AML-193 (cell line): Measurements from ENCODE around the gene HOXB9.

Source experiments
- DNase-seq, 2 experiments: peaks; one replicate each; lab custom pipeline; 2025; lab: John Stamatoyannopoulos, UW

The HOXB9 gene

DNA sequence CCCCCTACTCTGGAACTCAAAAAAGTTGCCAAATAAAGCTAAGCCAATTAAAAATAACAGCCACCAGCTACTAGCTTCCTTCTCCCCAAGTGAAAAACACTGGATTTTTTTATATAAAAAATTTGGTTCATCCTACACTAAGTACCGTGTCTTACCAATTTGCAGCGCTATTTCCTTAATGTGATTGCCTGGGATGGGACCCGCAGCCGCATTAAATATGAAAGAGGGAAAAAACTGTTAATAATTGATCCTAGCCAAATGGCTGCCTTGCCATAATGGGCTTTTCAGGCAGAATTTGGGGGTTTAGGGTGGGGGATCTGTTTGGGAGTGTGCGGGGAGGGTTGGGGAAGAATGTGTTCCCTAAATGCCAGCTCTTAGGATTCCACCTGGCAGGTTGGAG, 2.0 kb downstream of the HOXB9 start:
- DNase-seq = no peak

DNA sequence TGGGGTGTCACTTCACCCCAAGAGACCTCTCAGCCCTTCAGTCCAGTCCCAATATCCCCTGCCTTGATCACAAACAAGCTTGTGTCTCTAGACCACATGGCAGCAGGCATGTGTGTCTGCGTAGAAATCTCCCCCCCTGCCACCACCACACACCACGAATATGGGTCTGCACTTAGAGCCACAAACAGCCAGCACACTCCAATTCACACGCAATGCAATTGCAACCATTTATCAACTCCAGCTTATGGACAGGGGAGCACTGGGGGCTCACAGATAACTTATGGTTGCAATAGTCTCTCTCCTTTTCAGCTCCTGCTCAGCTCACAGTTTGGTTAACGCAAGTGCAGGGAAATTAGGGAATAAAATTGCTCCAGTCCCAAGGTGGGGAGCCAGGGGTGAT, 2.6 kb downstream of the HOXB9 start:
- no peak for DNase-seq

DNA sequence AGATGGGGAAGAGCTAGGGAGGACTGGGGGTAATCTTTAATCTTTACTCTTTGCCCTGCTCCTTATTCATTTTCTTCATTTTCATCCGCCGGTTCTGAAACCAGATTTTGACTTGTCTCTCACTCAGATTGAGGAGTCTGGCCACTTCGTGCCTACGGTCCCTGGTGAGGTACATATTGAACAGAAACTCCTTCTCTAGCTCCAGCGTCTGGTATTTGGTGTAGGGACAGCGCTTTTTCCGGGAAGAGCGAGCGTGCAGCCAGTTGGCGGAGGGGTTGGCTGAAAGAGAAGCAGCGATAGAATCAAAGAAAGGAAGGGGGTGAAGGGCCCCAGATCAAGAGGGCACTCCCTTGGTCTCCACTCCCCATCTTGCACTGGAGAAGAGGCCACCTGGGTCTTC, 3.3 kb downstream of the HOXB9 start:
- DNase-seq = no peak

DNA sequence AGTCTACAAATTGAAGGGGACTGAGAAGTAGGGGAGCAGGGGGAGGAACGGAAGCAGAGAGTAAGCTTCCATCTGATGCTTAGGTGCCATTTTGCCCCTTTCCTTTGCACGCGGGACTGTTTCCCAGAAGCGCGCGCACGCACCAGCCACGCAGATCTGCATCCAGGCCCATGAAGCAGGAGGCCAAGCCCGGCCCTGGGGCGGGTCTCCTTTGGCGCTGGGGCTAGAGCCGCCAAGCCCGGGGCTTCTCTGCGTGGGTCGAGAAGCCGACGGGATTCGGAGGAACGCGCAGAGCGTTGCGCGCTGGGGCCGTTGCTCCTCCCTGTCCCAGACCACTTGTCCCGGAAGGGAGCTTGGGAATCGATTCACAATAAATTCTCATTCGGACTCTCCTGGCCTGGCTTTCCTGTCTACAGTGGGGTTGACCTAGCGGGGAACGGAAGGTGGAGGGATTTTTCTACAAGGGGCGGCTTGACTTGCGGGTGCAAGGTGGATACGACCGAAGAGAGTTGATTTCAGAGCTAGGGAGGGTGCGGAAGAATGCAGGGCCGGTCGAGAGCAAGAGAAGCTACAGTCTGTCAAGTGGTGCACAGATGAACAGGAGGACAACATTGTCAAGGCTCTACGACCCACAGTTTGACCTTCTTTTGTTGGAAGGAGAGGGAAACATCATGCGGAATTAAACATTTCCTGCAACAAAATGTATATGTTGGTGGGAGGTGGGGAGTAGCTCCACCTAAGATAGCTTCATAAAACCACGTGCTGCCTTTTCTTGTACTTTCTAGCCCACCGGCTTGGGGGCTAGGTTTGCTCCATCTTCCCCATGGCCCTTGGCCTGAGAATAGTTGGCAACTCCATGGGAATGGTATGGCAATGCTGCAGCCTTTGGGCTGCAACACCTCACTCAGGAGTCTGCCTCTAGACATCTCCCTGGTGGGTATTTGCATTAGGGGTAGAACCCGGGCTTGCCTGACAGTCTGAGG, 4.5 kb downstream of the HOXB9 start:
- no peak for DNase-seq

GRCh38 chr17:48620461-48621139, 5.6 kb downstream of the HOXB9 start:
- DNase-seq = no peak

DNA sequence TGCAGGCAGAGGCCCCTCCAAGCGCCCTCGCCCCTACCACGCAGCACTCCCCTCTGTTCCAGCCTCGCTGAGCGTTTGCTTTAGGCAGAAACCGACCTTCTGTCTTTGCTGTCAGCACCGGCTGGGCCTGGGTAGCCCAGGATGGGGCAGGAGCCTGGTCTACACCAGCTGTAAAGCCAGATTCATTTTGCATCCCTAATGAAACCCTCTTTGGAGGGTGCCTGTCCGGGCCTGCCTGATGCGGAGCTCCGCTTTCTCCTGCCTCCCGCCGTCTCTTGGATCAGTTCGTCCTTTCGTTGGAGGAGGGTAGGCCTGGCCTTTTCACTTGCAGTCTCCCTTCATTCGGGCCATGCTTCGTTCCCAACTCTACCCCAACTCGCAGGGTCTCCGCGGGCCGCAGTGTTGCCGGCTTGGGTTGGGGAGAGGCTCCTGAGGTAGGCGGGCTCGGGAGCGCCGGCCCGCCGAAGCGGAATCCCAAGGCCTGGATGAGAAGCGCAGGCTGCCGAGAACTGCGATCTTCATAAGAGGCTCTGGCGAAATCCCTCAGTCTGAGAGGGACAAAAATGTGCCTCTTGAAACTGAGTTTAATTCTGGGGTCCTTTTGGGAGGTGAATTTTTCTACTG, 6.2 kb downstream of the HOXB9 start:
- no peak for DNase-seq

DNA sequence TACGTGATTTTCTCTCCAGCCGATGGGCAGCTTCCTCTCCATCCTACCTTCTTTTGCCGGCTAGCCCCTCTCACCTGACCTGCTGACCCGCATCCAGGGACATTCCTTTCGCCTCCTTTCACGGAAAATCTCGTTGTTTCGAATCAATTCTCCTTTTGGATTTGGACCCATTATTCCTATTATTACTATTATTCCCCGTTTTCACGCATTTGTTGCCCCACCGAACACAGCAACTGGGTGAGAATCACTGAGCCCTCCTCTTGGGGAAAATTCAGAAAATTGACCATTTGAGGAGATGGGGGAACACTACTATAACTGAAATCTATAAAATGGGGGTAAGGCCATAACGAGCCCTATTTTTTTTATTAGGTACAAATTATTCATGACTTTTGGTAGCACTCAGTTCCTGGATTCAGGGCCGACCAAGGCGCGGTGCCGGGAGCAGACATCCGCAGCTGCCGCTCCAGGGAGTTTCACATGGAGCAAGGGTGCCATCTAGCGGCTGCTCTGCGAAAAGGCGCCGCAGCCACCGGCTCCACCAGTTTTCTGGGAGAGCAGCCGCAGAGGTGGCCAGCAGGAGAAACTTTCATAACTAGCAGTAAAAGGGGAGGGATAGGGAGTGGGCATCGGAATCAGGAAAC, 7.8 kb downstream of the HOXB9 start:
- peak; percentile 74 to 76 for DNase-seq

- no peak for DNase-seq
These were observed 8.5 kb downstream of the HOXB9 start for GRCh38 chr17:48617471-48618255.

DNA sequence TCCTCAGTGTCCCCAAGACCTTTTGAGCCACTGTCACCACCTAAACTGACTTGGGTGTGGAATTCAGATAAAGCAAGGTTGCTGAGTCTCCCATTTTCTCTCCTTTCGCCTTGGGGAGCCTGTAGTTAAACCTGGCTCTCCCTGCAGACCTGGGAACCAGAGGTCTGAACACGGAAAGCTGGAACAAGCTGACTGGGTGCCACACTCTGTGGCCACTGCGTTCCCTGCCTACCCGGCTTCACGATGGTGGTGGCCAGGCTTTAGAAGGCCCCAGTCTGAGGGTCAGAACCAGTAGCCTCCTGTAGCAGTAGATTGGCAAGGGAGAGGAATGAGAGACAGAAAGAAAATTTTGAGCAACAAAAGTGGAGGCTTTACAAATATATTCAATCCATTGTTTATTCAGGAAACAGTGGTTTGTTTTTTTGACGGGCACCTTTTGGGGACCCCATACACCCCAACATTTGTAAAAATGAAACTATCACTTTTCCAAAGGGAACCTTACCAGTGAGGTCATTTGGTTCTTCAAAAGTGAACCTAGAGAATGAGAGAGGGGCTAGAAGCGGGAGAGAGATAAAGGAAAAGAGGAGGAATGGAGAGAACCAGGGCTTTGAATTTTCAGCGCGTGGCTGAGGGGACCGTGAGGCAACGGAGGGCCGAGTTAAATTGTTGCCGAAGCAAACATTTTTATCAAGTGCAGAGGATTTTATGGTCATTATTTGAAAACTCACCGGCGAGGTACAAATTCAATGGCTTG, 9.3 kb downstream of the HOXB9 start:
- no peak for DNase-seq

DNA sequence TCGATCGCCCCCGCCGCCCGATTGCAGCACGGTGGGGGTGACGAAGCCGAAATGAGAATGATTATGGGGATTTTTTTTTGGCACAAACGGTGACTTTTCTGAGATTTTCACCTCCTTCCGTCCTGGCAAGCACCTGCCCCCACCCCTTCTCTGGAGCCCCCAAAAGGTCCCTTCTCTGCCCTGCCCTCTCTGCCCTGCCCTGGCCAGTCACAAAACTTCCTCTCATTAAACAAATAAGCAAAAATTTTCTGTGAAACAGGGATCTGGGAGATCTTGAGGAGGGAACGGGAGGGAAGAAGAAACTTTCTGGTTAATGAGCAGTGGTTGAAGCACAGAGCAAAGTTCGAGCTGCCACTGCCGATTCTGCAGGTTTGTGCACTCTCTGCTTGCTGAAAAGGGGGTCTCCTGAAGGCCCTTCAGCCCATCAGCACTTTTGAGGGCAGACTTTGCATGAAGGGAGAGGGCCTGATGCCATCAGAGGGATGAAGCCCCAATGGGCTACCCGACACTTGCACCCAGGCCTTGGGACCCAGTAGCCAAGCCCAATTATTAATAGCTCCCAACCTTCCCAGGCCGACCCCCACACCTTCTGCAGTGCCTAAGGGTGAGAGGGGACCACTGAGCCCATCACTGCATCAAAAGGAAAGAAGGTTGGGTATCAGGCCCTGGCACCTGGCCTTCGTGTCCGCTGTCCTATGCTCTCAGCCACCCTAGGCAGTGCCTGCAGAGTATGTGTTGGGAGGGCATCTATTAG, 10.0 kb downstream of the HOXB9 start:
- DNase-seq = no peak

DNA sequence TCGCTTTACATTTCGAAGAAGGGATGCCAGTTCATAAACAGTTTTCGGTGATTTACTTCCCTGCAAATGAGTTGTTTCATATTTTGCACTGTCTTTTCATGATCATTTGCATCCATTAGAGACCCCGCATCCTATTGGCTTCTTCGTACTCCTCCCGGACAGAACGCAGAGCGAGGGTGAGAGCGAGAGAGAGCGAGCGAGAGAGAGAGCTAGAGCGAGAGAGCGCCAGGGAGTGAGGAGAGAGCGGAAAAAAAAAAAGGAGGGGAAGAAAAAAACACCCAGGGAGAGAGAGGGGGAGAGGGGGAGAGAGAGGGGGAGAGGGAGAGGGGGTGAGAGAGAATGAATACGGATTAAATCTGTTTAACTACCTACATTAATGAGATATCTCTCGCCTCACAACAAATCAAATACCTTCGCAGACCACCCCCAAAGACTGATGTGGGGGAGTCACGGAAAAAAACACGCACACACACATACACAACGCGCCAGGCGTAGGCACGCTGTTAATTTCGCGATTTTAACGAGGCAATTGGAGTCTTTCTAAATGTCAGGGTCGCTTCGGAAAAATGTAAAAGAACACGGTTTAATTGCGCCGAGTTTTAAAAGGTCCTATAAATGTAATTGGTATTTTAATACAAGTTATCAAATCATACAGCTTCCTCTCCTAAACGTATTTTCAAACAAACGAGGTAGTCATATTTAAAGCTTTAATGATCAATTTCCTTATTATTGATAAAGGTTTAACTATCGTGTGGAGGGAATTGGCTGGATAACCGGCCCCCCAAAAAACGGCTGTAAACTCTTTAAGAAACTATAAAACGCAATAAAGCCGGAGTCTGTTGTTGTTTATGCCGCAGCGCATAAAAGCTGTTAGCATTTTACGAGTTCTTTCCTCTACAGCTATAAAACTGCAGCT, 10.9 kb downstream of the HOXB9 start, which contains the start of gene HOXB8:
Gene HOXB8, minus strand, starts transcription at position 246 of the 916 bp plus-strand sequence. CDS start 588 bp downstream, outside the sequence.
- DNase-seq = no peak

- DNase-seq = no peak
These were observed 12.1 kb downstream of the HOXB9 start for GRCh38 chr17:48613862-48614694.

GRCh38 chr17:48612854-48613691, 13.1 kb downstream of the HOXB9 start:
- no peak for DNase-seq

- DNase-seq = no peak
These were observed 13.7 kb downstream of the HOXB9 start for GRCh38 chr17:48612456-48612853.

- no peak for DNase-seq
These were observed 14.3 kb downstream of the HOXB9 start for GRCh38 chr17:48611681-48612455.

DNA sequence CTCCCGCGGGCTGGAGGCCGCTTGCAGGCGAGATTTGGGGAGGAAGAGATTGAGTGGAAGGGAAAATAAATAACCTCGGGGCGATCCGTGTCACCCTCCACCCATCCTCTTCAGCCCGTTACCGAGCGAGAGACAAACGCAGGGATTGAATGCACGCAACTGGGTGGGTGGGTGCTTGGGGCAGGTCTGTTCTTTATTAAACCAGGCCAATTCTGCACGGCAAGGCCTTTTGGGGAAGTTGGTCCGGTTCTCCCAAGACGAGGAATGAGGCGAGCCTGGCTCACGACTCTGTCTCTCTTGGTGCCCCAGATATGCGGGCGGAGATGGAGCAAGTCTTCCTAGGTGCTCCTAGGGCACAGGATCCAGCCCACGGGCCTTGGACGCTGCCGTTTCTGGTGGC, 14.9 kb downstream of the HOXB9 start:
- DNase-seq = no peak
